GM12878 (cell line): ENCODE data around the gene SCG3. TPM values are rescaled to one million over a fixed set of nuclear protein-coding genes. Genes with fewer than 3 reads are reported as not detected.
A peak's percentile ranks its signal among the peaks of the same experiment; 100 is the strongest.

Source experiments
- ATAC-seq: fragments of 200-7000 bp; cut with Tn5 transposase; 3 replicates; pipeline ENCODE4 v1.9.1; 2020; ENCODE audit warnings: mild to moderate bottlenecking, moderate library complexity
- BruUV-seq: library from RNA; stranded (reverse); fragments of 400-500 nt; replicated peaks from 2 replicates; lab custom pipeline; 2021; lab: Mats Ljungman, UMichigan
- CTCF ChIA-PET: fragments of 300-600 bp; sonication (Branson Sonifier 250); formaldehyde crosslinking; extraction: SDS; loops from one replicate; lab custom pipeline; 2021; ENCODE audit warnings: inconsistent platforms; lab: Yijun Ruan, JAX
- POLR2A ChIA-PET: fragments of 350-600 bp; formaldehyde crosslinking; extraction: SDS; loops from one replicate; lab custom pipeline; 2021; ENCODE audit warnings: inconsistent platforms; lab: Charles Lee
- RAD21 ChIA-PET: fragments of 300-600 bp; sonication (Branson Sonifier 250); formaldehyde crosslinking; loops from one replicate; lab custom pipeline; 2023; ENCODE audit warnings: antibody characterized with exemption; ENCODE audit not compliant: unreplicated experiment; lab: Charles Lee
- SMC1A ChIA-PET: fragments of 300-600 bp; sonication (Branson Sonifier 250); formaldehyde crosslinking; loops from one replicate; lab custom pipeline; 2023; ENCODE audit not compliant: unreplicated experiment, uncharacterized antibody; lab: Charles Lee
- DNase-seq: peaks from one replicate; pipeline ENCODE4 v3.0.0-alpha.2; 2011; ENCODE audit warnings: low read depth, low spot score
- FAIRE-seq: peaks from 3 replicates; lab custom pipeline; 2011; peaks lifted over from hg19 to GRCh38; lab: Jason Lieb, UNC
- H2AFZ ChIP-seq: 2 replicates; pipeline ENCODE4 v1.6.0; 2011; ENCODE audit warnings: low read depth, low read length, control low read depth; ENCODE audit not compliant: control insufficient read depth
- H3K27ac ChIP-seq: 2 replicates; pipeline ENCODE4 v1.5.1; 2011; ENCODE audit warnings: control low read depth; ENCODE audit not compliant: control insufficient read depth, insufficient read depth
- H3K27me3 ChIP-seq, 2 experiments: replicated peaks in 1 of 2; 2 replicates each; pipeline versions ENCODE4 v1.6.0 to v1.6.1; 2011; ENCODE audit warnings: low read length in 1 of 2; ENCODE audit not compliant: control insufficient read depth in 2 of 2, insufficient read depth in 2 of 2
- H3K36me3 ChIP-seq, 2 experiments: 2 replicates each; pipeline ENCODE4 v1.5.1; 2011; ENCODE audit warnings: low read length in 1 of 2; ENCODE audit not compliant: control insufficient read depth in 2 of 2, insufficient read depth in 2 of 2
- H3K4me1 ChIP-seq: 2 replicates; pipeline ENCODE4 v1.6.1; 2011; ENCODE audit warnings: mild to moderate bottlenecking, low read length, moderate library complexity, mixed read lengths; ENCODE audit not compliant: control insufficient read depth, insufficient read depth
- H3K4me2 ChIP-seq: 2 replicates; pipeline ENCODE4 v1.6.0; 2011; ENCODE audit warnings: control low read depth; ENCODE audit not compliant: control insufficient read depth, insufficient read depth
- H3K4me3 ChIP-seq: fragments of 200-600 bp; sonication (generic); 2 replicates; pipeline ENCODE4 v1.5.1; 2016
- H3K79me2 ChIP-seq: 2 replicates; pipeline ENCODE4 v1.6.0; 2011; ENCODE audit warnings: low read length; ENCODE audit not compliant: control insufficient read depth, insufficient read depth
- H3K9ac ChIP-seq: 2 replicates; pipeline ENCODE4 v1.8.0; 2011; ENCODE audit warnings: low read length, control low read depth, mixed read lengths; ENCODE audit not compliant: control insufficient read depth, insufficient read depth
- H3K9me3 ChIP-seq: replicated peaks from 3 replicates; pipeline ENCODE4 v1.5.1; 2011; ENCODE audit warnings: mild to moderate bottlenecking, low read length; ENCODE audit not compliant: control insufficient read depth, insufficient read depth
- H4K20me1 ChIP-seq: 2 replicates; pipeline ENCODE4 v1.6.0; 2011; ENCODE audit not compliant: control insufficient read depth, insufficient read depth
- EGR1 ChIP-seq, 2 experiments: IDR thresholded peaks; 1 replicate in 1 of 2; 2 replicates in 1 of 2; pipeline ENCODE4 v1.6.1; 2011 to 2012; ENCODE audit warnings: low read depth in 2 of 2, low read length in 2 of 2, borderline replicate concordance in 1 of 2, mild to moderate bottlenecking in 1 of 2, moderate library complexity in 1 of 2
- EP300 ChIP-seq, 2 experiments: fragments of 150-350 bp in 1 of 2; IDR thresholded peaks; 2 replicates each; pipeline ENCODE4 v1.6.1; 2011 to 2012; ENCODE audit warnings: low read depth in 2 of 2, low read length in 2 of 2, borderline replicate concordance in 1 of 2, improper control_type of control experiment in 1 of 2, inconsistent platforms in 1 of 2; ENCODE audit not compliant: control insufficient read depth in 1 of 2
- HCFC1 ChIP-seq: fragments of 150-350 bp; IDR thresholded peaks from 2 replicates; pipeline ENCODE4 v1.6.1; 2014; ENCODE audit warnings: low read length
- HDAC6 ChIP-seq: fragments of 200-600 bp; sonication (generic); IDR thresholded peaks from one replicate; pipeline ENCODE4 v1.8.0; 2017; ENCODE audit warnings: antibody characterized with exemption; ENCODE audit not compliant: unreplicated experiment
- IKZF1 ChIP-seq: fragments of 450-650 bp; conservative IDR thresholded peaks from 2 replicates; pipeline ENCODE4 v1.6.1; 2017; ENCODE audit warnings: antibody characterized with exemption, mild to moderate bottlenecking
- SIX5 ChIP-seq: IDR thresholded peaks from 2 replicates; pipeline ENCODE4 v1.6.1; 2011; ENCODE audit warnings: mild to moderate bottlenecking, low read depth, low read length, moderate library complexity; ENCODE audit not compliant: severe bottlenecking
- YY1 ChIP-seq: IDR thresholded peaks from 2 replicates; pipeline ENCODE4 v1.6.1; 2011; ENCODE audit warnings: low read depth, mild to moderate bottlenecking, low read length
- WGBS: methylation state at CpG from one replicate; pipeline ENCODE4 v1.1.6; 2016; ENCODE audit warnings: low lambda C conversion rate; ENCODE audit not compliant: insufficient replicate concordance, insufficient coverage; ENCODE audit errors: missing lambda C conversion rate; 5-methylcytosine and 5-hydroxymethylcytosine counted together
- in situ Hi-C: fragments of 300-500 bp; cut with MboI; formaldehyde crosslinking; loops from 9 replicates; pipeline ENCODE4 v1.14.3; 2018; ENCODE audit warnings: mixed read lengths
- intact Hi-C: fragments of 100-400 bp; cut with micrococcal nuclease; formaldehyde crosslinking; loops from one replicate; pipeline ENCODE4 v1.14.2; 2022; ENCODE audit not compliant: unreplicated experiment
- polyA plus RNA-seq, 11 experiments: library from polyadenylated mRNA; depleted of rRNA in 4 of 11; unstranded in 6 of 11; stranded (reverse) in 5 of 11; fragments of >200 nt; fragmentation: Nextera tagmentation in 4 of 11; fragmentation: Illumina TruSeq in 1 of 11; extraction: Ambion mirVana in 4 of 11; extraction: Trizol in 1 of 11; gene quantifications; 1 replicate in 1 of 11; 2 replicates in 10 of 11; pipeline versions ENCODE4 v1.2.1 to v1.2.3, GENCODE V29; 2011 to 2016; ENCODE audit warnings: inconsistent platforms in 2 of 11, missing spikeins in 2 of 11, low read depth in 1 of 11
- total RNA-seq, 4 experiments: library from RNA; depleted of rRNA in 3 of 4; stranded (reverse); fragments of >200 nt in 3 of 4; fragmentation: Illumina TruSeq in 1 of 4; extraction: Trizol in 1 of 4; gene quantifications; 2 replicates each; pipeline versions ENCODE4 v1.2.1 to v1.2.3, GENCODE V29; 2013 to 2021
- TF ChIP-seq, protein P1 (sequence below): fragments of 150-350 bp; IDR thresholded peaks from 2 replicates; pipeline ENCODE4 v1.6.1; 2014; ENCODE audit warnings: mild to moderate bottlenecking, low read depth, low read length
- TF ChIP-seq, protein P2 (sequence below): IDR thresholded peaks from 2 replicates; pipeline ENCODE4 v1.6.1; 2011; ENCODE audit warnings: low read depth, mild to moderate bottlenecking, low read length, moderate library complexity, borderline replicate concordance; ENCODE audit errors: extremely low read depth

The SCG3 gene
- total and polyA plus RNA-seq, 10 of the 15 experiments (the other 5 are each of a cell fraction or from before 2014, with no cell fraction given): 0.03 to 0.15 (median 0.04) TPM; not detected in 7

DNA sequence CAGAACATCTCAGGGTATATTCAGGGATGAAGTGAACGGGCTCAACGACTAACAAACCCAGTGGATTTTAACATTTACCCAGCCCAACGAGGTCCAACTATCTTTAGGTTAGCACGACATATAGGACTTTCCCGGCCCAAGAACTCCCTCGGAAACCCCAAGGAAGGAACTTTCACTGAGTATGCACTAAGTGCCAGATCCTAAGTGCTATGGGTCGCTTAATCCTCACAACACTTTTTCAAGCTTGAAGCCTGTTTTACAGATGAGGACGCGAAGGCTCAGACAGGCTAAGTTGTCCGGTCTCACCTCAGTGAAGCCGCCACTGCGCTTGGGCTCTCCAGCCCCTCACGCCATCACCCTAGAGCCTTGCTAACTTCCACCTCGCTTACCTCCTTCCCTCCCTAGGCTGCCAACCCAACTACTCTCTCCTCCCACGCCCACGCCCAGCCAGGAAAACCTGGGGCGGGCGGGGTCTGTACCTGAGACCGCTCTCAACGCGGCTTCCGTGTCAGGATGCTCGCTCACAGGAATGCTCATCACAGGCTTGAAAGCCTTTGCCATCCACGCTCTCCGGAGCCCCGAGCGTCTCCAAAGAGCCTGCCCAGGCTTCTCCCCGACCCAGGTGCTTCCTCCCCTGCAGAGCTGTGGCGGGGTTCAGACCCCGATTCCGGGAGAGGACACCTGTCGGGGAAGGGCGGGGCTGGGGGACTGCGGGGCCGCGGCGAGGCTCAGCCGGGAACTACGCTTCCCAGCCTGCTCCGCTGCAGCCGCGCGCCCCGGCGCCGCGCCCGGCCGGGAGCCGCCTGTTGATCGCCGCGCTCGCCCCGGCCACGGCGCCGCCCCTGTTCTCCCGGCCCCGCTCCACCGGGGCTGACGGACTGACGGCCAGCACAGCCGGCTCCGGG, 69.7 kb downstream of the SCG3 start, which contains the start of gene TMOD2:
TSS of gene TMOD2 (plus strand) at position 806 of the 905 bp plus-strand sequence. CDS start 14,845 bp downstream, outside the sequence.
- H3K4me1 ChIP-seq: no peaks in the 10 kb centered on the region
- H3K9ac ChIP-seq: peak within 1 kb of the TSS; percentile 52
- H3K27me3 ChIP-seq: peaks cover 0 to 2% of the 10 kb centered on the region in 2 experiments; a peak in 1 of 4 replicates
- no peak for DNase-seq
- H3K79me2 ChIP-seq: no peaks in the 10 kb centered on the region
- BruUV-seq: no TSS peak
- H3K27ac ChIP-seq: no peak within 1 kb of the TSS
- CTCF ChIA-PET: interaction anchor here (1.0 to 1.5 kb wide), 2 partner anchors 10 to 101 kb away, joined by 4 to 7 read pairs; no protein-coding TSS in a partner anchor
- peak within 1 kb of the TSS; percentile 93 for H2AFZ ChIP-seq
- TF ChIP-seq EGR1 (IDR thresholded peaks at IDR 0.05; ENCODE audit: borderline replicate concordance in 1 of 2, low read depth in 2 of 2, low read length in 2 of 2) (peak in 1 of 2 experiments; percentile 62; a peak in 1 of 3 replicates), SIX5 (peak; percentile 66), HCFC1 (peak; percentile 71), IKZF1 (peak; percentile 53; the same call in 1 of the 2 replicates), YY1 (peak; percentile 28; the same call in 1 of the 2 replicates), HDAC6 (peak; percentile 88), EP300 (IDR thresholded peaks at IDR 0.05; ENCODE audit: borderline replicate concordance in 1 of 2, control insufficient read depth in 1 of 2, low read depth in 2 of 2, low read length in 2 of 2) (no peak)
- TF ChIP-seq, protein P1, sequence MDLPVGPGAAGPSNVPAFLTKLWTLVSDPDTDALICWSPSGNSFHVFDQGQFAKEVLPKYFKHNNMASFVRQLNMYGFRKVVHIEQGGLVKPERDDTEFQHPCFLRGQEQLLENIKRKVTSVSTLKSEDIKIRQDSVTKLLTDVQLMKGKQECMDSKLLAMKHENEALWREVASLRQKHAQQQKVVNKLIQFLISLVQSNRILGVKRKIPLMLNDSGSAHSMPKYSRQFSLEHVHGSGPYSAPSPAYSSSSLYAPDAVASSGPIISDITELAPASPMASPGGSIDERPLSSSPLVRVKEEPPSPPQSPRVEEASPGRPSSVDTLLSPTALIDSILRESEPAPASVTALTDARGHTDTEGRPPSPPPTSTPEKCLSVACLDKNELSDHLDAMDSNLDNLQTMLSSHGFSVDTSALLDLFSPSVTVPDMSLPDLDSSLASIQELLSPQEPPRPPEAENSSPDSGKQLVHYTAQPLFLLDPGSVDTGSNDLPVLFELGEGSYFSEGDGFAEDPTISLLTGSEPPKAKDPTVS: no peak
- TF ChIP-seq, protein P2, sequence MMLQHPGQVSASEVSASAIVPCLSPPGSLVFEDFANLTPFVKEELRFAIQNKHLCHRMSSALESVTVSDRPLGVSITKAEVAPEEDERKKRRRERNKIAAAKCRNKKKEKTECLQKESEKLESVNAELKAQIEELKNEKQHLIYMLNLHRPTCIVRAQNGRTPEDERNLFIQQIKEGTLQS: no peak
- TF ChIP-seq, all 136 proteins: peak for 6
- POLR2A ChIA-PET: interaction anchor here (1.0 kb wide), 1 partner anchor 13 kb away, joined by 6 read pairs; the partner anchor contains the start of gene LYSMD2
- peak; percentile 93 for ATAC-seq
- SMC1A ChIA-PET: interaction anchor here (0.8 to 0.9 kb wide), 3 partner anchors 10 to 25 kb away, joined by 3 to 4 read pairs (median 3); no protein-coding TSS in a partner anchor
- Histone ChIP-seq H4K20me1 (no peaks in the 10 kb centered on the region), H3K4me3 (peak within 1 kb of the TSS; percentile 89), H3K36me3 (no peaks in the 10 kb centered on the region), H3K9me3 (no peaks in the 10 kb centered on the region), H3K4me2 (peak within 1 kb of the TSS; percentile 87)
- intact Hi-C loops (no loop called here), in situ Hi-C loops (no loop called here)
- 1% methylated on average over 64 of the region's 65 CpGs for WGBS
- RAD21 ChIA-PET: interaction anchor here (1.0 to 1.5 kb wide), 2 partner anchors 15 to 62 kb away, joined by 3 to 6 read pairs; no protein-coding TSS in a partner anchor
- FAIRE-seq: no peak
